A549 (cell line): Measurements from ENCODE around the gene ZNF423. TPM values are rescaled to one million over a fixed set of nuclear protein-coding genes. Genes with fewer than 3 reads are reported as not detected.

Experiments used
- ATAC-seq, 2 experiments: fragments of 200-7000 bp in 1 of 2; fragments of >200 bp in 1 of 2; cut with Nextera tagmentation in 1 of 2; cut with Tn5 transposase in 1 of 2; 3 replicates each; pipeline versions ENCODE4 v1.8.0 to v1.9.1; 2018 to 2020; ENCODE audit warnings: mild to moderate bottlenecking in 1 of 2, moderate library complexity in 1 of 2
- CTCF ChIA-PET: fragments of 300-600 bp; sonication (Branson Sonifier 250); formaldehyde crosslinking; extraction: SDS; loops from one replicate; lab custom pipeline; 2021; ENCODE audit warnings: antibody characterized with exemption, inconsistent platforms; lab: Yijun Ruan, JAX
- POLR2A ChIA-PET: fragments of 350-600 bp; formaldehyde crosslinking; extraction: SDS; loops from one replicate; lab custom pipeline; 2021; ENCODE audit warnings: antibody characterized with exemption, inconsistent platforms; lab: Yijun Ruan, JAX
- DNase-seq, 2 experiments: peaks; one replicate each; pipeline versions ENCODE4 v3.0.0 to v3.0.0-alpha.2; 2011 to 2016; ENCODE audit warnings: low read depth in 1 of 2, low spot score in 1 of 2
- FAIRE-seq: peaks from 2 replicates; lab custom pipeline; 2011; peaks lifted over from hg19 to GRCh38; lab: Jason Lieb, UNC
- H3K27ac ChIP-seq, 2 experiments: fragments of >200 bp; sonication (Bioruptor Twin); formaldehyde crosslinking; 3 replicates each; pipeline ENCODE4 v1.5.1; 2016 to 2017
- H3K4me1 ChIP-seq: fragments of >200 bp; sonication (Bioruptor Twin); formaldehyde crosslinking; 3 replicates; pipeline ENCODE4 v1.6.1; 2016
- H3K4me2 ChIP-seq: fragments of >200 bp; sonication (Bioruptor Twin); formaldehyde crosslinking; 3 replicates; pipeline ENCODE4 v1.6.1; 2016
- H3K4me3 ChIP-seq: fragments of >200 bp; sonication (Bioruptor Twin); formaldehyde crosslinking; 3 replicates; pipeline ENCODE4 v1.5.1; 2016
- H3K9me3 ChIP-seq: fragments of >200 bp; sonication (Bioruptor Twin); formaldehyde crosslinking; 3 replicates; pipeline ENCODE4 v1.6.1; 2016
- BHLHE40 ChIP-seq: IDR thresholded peaks from 2 replicates; pipeline ENCODE4 v1.6.1; 2012; ENCODE audit warnings: low read depth, low read length, inconsistent platforms
- CEBPB ChIP-seq, 2 experiments: fragments of >200 bp in 1 of 2; sonication (Bioruptor Twin) in 1 of 2; formaldehyde crosslinking in 1 of 2; IDR thresholded peaks; 2 replicates each; pipeline ENCODE4 v1.6.1; 2012 to 2016
- EHF ChIP-seq: fragments of 250-450 bp; sonication (Bioruptor Pico); IDR thresholded peaks from 2 replicates; pipeline ENCODE4 v1.5.0; 2020; ENCODE audit warnings: mild to moderate bottlenecking
- FOSB ChIP-seq: fragments of 250-450 bp; sonication (Bioruptor Pico); IDR thresholded peaks from 2 replicates; pipeline ENCODE4 v1.5.0; 2020; ENCODE audit warnings: mild to moderate bottlenecking, moderate library complexity
- GATA3 ChIP-seq: IDR thresholded peaks from 2 replicates; pipeline ENCODE4 v1.6.1; 2012; ENCODE audit warnings: borderline replicate concordance
- HOXB13 ChIP-seq: fragments of 250-450 bp; sonication (Bioruptor Pico); IDR thresholded peaks from 2 replicates; pipeline ENCODE4 v1.5.0; 2020; ENCODE audit warnings: low read depth, mild to moderate bottlenecking, moderate library complexity
- JUN ChIP-seq, 2 experiments: fragments of >200 bp; sonication (Bioruptor Twin); formaldehyde crosslinking; IDR thresholded peaks; 2 replicates in 1 of 2; 3 replicates in 1 of 2; pipeline ENCODE4 v1.6.1; 2016 to 2017
- KDM5A ChIP-seq: fragments of 200-600 bp; sonication (generic); IDR thresholded peaks from 2 replicates; pipeline ENCODE4 v1.6.1; 2016; ENCODE audit warnings: antibody characterized with exemption, mild to moderate bottlenecking
- MYC ChIP-seq: IDR thresholded peaks from 2 replicates; pipeline ENCODE4 v1.6.1; 2012; ENCODE audit warnings: mild to moderate bottlenecking, inconsistent platforms, low read length, improper control_type of control experiment, borderline replicate concordance
- NPAS2 ChIP-seq: fragments of 250-450 bp; sonication (Bioruptor Pico); IDR thresholded peaks from 2 replicates; pipeline ENCODE4 v1.8.0; 2022; ENCODE audit warnings: mild to moderate bottlenecking, moderate library complexity, borderline replicate concordance
- NR3C1 ChIP-seq: fragments of >200 bp; sonication (Bioruptor Twin); formaldehyde crosslinking; IDR thresholded peaks from 3 replicates; pipeline ENCODE4 v1.6.1; 2017
- POLR2A ChIP-seq: IDR thresholded peaks from 2 replicates; pipeline ENCODE4 v1.6.1; 2012; ENCODE audit warnings: mild to moderate bottlenecking, low read length
- RCOR1 ChIP-seq: fragments of 150-350 bp; IDR thresholded peaks from 2 replicates; pipeline ENCODE4 v1.6.1; 2014; ENCODE audit warnings: antibody characterized with exemption, low read length, low read depth
- RFX5 ChIP-seq: fragments of 450-650 bp; IDR thresholded peaks from 2 replicates; pipeline ENCODE4 v1.7.1; 2014; ENCODE audit warnings: antibody characterized with exemption, mild to moderate bottlenecking, moderate library complexity
- SMC3 ChIP-seq: fragments of >200 bp; sonication (Bioruptor Twin); formaldehyde crosslinking; IDR thresholded peaks from 3 replicates; pipeline ENCODE4 v1.6.1; 2018; ENCODE audit warnings: inconsistent platforms
- TFCP2L1 ChIP-seq: fragments of 250-450 bp; sonication (Bioruptor Pico); IDR thresholded peaks from 2 replicates; pipeline ENCODE4 v1.5.0; 2021; ENCODE audit warnings: mild to moderate bottlenecking
- TP53 ChIP-seq: fragments of 250-450 bp; sonication (Bioruptor Pico); IDR thresholded peaks from 2 replicates; pipeline ENCODE4 v1.5.0; 2021; ENCODE audit warnings: mild to moderate bottlenecking, moderate library complexity
- ZFP36 ChIP-seq: fragments of 450-650 bp; IDR thresholded peaks from 2 replicates; pipeline ENCODE4 v1.6.1; 2014; ENCODE audit warnings: borderline replicate concordance; ENCODE audit not compliant: partially characterized antibody
- ZSCAN20 ChIP-seq: fragments of 250-450 bp; sonication (Bioruptor Pico); IDR thresholded peaks from 2 replicates; pipeline ENCODE4 v1.8.0; 2022; ENCODE audit warnings: mild to moderate bottlenecking, moderate library complexity
- WGBS: methylation state at CpG from one replicate; pipeline ENCODE4 v1.1.6; 2017; ENCODE audit errors: missing lambda C conversion rate; 5-methylcytosine and 5-hydroxymethylcytosine counted together
- polyA plus RNA-seq, 4 experiments: library from polyadenylated mRNA; depleted of rRNA in 3 of 4; stranded (reverse); fragments of >200 nt; fragmentation: RNase III in 1 of 4; extraction: RNeasy Plus Mini Kit Qiagen cat#74134 plus additional on column Dnase treatment in 1 of 4; gene quantifications; 2 replicates in 3 of 4; 3 replicates in 1 of 4; pipeline ENCODE4 v1.2.3, GENCODE V29; 2011 to 2017

ZNF423 gene
- polyA plus RNA-seq, 2 of the 4 experiments (the other 2 are of a cell fraction) = 0.04 to 0.10 TPM

GRCh38 chr16:49902908-49903307 lies 47.0 kb upstream of the ZNF423 start:
- no peaks in the 10 kb centered on the region for H3K4me1 ChIP-seq
- no peak overlapping the region for H3K4me2 ChIP-seq
- no peak for FAIRE-seq
- 39% methylated on average over 5 of the region's 5 CpGs for WGBS
- no peak for DNase-seq
- TF ChIP-seq FOSB (no peak), EHF (CRISPR knock-in tag) (no peak), RCOR1 (no peak), NPAS2 (CRISPR knock-in tag) (no peak), GATA3 (no peak)
- ATAC-seq = no peak
- no peak overlapping the region for H3K27ac ChIP-seq
- ChIA-PET POLR2A (no interaction called here), CTCF (interaction anchor here (2.8 kb wide), 1 partner anchor 26 kb away, joined by 11 read pairs; no protein-coding TSS in a partner anchor)
- no peak overlapping the region for H3K4me3 ChIP-seq
- no peaks in the 10 kb centered on the region for H3K9me3 ChIP-seq

DNA sequence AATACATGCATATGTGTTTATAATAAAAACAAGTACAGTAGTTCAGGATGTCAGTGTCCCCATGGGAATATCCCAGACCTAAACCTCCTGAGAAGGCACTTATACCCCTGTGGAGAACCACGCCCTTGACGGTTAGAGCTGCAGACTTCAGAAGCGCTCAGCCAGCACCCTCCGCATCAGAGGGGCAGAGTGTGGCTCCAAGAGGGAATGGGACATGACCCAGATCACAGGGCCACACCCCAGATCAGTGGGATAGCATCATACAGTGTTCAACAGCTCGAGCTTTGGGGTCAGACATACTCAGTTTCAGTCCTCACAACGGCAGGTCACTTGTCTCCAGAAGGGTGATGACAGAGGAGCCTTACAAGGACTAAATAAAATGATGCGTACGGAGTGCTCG lies 45.8 kb upstream of the ZNF423 start:
- POLR2A ChIA-PET = no interaction called here
- CTCF ChIA-PET = interaction anchor here (1.0 to 1.5 kb wide), 2 partner anchors 20 to 24 kb away, joined by 3 to 6 read pairs; no protein-coding TSS in a partner anchor
- TF ChIP-seq RFX5 (no peak), CEBPB (IDR thresholded peaks at IDR 0.05) (no peak), ZSCAN20 (CRISPR knock-in tag) (no peak), SMC3 (no peak), JUN (IDR thresholded peaks at IDR 0.05) (no peak), KDM5A (no peak), HOXB13 (CRISPR knock-in tag) (no peak), TFCP2L1 (no peak), BHLHE40 (no peak), POLR2A (no peak), ZFP36 (no peak), FOSB (no peak)
- TF ChIP-seq, all 56 proteins: peak for 0
- no peak for FAIRE-seq
- ATAC-seq = no peak
- no peak for DNase-seq
- Histone ChIP-seq H3K4me1 (no peaks in the 10 kb centered on the region), H3K4me3 (no peak overlapping the region), H3K4me2 (no peak overlapping the region), H3K9me3 (no peaks in the 10 kb centered on the region), H3K27ac (no peak overlapping the region)
- WGBS = 64% methylated on average over 9 of the region's 9 CpGs

DNA sequence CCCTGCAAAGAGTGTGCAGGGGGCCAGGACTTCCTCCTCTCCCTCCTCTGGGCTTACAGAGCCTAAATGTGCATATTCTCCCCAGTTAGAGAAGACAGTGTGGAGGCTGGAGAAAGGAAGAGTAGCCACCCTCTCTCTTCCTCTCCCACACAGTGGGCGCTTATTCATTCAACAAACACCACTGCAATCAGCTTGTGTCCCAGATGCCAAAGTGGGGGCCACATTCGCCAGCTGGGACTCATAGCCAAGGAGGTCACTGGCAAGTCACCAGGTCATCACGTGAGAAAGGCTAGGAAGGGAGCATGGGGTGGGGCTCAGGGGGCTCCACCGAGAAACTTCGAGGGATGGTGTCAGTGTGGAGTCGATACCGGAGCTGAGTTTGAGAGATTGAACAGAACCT lies 45.0 kb upstream of the ZNF423 start:
- TF ChIP-seq RFX5 (no peak), TP53 (CRISPR knock-in tag) (no peak), MYC (no peak)
- TF ChIP-seq, all 56 proteins: peak for 0
- no peaks in the 10 kb centered on the region for H3K9me3 ChIP-seq
- H3K4me2 ChIP-seq = no peak overlapping the region
- WGBS = 41% methylated on average over 7 of the region's 7 CpGs
- no peak overlapping the region for H3K4me3 ChIP-seq
- no peak for DNase-seq
- no peak for ATAC-seq
- ChIA-PET CTCF (interaction anchor here (1.0 to 1.5 kb wide), 2 partner anchors 21 to 25 kb away, joined by 3 to 6 read pairs; no protein-coding TSS in a partner anchor), POLR2A (no interaction called here)
- no peak overlapping the region for H3K27ac ChIP-seq
- no peak for FAIRE-seq
- H3K4me1 ChIP-seq = no peaks in the 10 kb centered on the region

GRCh38 chr16:49899991-49900695 lies 44.2 kb upstream of the ZNF423 start:
- FAIRE-seq = no peak

More at GRCh38 chr16:49899991-49900695, 44.2 kb upstream of the ZNF423 start:
- Histone ChIP-seq H3K4me3 (no peak overlapping the region), H3K4me1 (no peaks in the 10 kb centered on the region)
- TF ChIP-seq NR3C1 = no peak
- TF ChIP-seq, all 56 proteins: peak for 0
- DNase-seq = no peak
- ATAC-seq = no peak
- ChIA-PET CTCF (interaction anchor here (0.9 to 1.5 kb wide), 4 partner anchors 9 to 43 kb away, joined by 3 to 6 read pairs (median 4); no protein-coding TSS in a partner anchor), POLR2A (no interaction called here)
- H3K4me2 ChIP-seq = no peak overlapping the region
- H3K9me3 ChIP-seq = no peaks in the 10 kb centered on the region
- 40% methylated on average over 8 of the region's 8 CpGs for WGBS
- H3K27ac ChIP-seq = no peak overlapping the region
